ENCODE data around the gene CCDC92. TPM values are rescaled to one million over a fixed set of nuclear protein-coding genes. Genes with fewer than 3 reads are reported as not detected.
"Not testable (repeated sequence)": the region's sequence is repeated elsewhere in the genome, so short reads cannot be mapped to it uniquely, and the experiment has no call there.

The CCDC92 gene
- total RNA-seq, 1 donor = 12.7 TPM

DNA sequence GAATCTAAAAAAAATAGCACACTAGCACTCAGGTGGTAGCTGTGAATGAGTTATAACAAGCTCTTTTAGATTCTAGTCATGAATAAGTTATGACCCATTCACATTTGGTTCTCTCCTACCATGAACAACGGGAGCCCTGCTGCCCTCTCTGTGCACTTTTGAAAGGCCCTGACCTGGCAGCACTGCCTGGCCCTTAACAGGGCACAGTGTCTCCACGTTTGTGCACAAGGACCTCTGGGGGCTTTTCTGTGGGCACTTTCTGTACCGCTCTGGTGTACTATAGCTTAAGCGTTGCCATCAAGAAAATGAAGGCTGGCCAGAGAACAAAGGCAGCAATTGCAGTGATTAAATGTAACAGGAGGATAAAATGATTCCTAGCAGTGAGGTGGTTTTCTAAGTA, 21.2 kb downstream of the CCDC92 start:
- DNase-seq (ENCODE audit: low read depth in 2 of 3, low spot score in 2 of 3) = no peak

DNA sequence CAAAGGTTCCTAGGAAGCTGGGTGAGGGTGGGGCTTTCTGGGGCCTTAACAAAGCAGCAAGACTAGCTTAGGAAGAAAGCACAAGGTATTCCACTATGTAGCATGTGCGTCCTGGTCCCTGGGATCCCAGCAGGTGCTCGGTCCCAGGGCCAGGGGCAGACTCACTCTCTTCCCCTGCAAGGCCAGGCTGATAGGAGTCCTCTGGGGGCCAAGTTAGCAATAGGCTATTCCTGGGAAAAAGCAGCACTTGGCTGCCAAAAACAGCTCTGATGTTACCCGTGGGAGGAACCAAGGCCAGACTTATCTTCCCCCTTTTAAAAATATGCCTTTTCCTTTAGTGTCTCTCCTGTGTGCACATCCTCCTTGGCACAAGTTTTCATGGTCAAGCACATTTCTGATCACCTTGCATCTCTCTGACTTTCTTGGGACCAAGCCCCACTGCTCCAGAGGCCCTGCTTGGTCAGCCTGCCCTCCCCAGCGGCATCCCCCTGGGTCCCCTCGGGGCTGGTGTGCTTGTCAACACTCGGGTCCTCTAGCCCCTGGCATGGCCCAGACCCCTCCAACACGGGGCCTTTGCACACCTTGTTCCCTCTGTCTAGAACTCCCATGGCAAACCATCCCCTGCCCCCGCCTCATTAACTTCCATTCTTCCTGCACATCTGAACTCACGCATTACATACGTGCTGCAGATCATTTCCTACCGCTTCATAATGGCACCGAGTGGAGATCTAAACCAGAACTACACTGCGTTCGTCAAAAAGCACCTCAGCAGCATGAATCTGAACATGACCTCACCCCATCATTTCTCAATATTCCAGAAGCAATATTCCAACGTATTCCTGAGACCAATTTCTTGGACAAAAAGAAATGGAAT, 21.9 kb downstream of the CCDC92 start:
- DNase-seq (ENCODE audit: low read depth in 2 of 3, low spot score in 2 of 3) = no peak

DNA sequence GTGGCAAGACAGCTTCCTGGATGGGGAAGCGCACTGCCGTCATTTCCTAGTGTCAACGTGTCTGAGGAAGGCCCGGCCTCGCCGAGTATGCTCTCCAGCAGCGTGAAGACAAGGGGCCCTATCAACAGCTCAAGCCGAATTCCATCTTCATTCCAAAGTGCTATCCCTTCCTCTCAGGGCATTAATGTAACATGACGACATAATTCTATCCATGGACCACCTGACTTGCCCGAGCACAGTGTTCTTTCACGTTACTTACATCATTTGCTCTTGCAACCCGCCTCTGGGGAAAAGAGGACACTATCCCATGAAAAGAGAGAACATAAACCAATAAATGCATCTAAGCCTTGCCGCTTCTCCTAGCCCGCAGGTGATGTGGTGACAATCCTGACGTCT, 22.9 kb downstream of the CCDC92 start:
- DNase-seq (ENCODE audit: low read depth in 2 of 3, low spot score in 2 of 3) = no peak

DNA sequence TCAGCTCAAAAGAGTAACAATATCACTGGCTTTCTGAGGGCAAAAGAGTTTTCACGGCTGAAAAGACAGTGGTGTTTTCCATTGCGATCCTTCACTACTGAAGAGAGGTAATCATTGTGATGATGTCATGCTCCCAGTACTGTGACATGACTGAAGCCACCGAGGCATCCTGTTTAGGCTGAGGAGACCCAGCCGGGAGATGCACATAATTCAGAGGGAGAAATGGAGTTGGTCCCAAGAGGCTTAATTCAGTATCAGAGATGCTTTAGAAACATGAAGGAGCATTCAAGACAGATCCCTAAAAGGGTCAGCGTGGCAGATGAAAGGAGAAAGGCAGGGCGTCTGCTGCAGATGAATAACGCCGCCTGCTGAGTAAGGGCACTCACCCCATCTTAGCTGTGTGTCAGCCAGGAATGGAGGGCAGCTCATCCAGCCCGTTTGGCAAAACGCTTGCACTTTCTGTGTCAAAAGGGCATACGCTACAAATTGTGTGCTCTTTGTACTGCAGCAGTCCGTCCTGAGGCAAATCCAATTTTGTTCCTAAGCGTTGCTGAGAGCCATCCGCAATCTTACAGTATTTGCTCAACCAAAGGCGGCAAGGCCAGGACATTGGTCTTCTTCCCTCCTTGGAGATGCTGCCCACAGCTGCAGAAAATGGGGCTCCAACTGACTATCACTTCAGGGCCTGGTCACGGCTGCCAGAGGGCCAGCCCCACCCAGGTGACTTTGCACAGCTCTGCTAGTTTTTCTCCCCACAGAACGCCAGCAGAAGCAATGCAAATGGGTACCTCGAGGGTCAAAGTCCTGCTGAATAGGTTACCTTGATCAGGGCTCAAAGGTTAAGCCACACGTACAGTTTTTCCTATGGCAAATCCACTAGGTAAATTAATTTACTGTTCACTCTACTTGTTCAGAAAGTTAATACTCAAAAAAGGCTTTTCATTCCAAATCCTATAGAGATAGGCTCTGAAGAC, 23.5 kb downstream of the CCDC92 start:
- DNase-seq (ENCODE audit: low read depth in 2 of 3, low spot score in 2 of 3) = no peak

DNA sequence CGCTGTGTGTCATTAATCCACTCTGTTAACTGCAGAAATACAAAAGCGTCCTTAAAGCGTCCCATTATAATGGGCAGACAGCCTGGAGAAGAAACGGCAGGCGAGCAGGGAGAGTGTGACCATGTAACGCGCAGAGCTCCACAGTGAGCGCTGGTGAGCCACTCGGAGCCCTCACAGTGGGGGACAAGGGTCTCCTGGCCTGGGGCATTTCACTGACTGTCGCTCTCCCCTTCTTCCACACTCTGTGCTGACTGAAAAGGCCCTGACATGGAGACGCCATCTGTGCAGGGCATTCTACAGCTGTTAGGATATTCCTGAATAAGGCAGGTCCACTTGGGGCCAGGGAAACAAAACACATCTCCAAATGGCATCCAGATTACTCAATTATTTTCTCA, 24.2 kb downstream of the CCDC92 start:
- no peak for DNase-seq (ENCODE audit: low read depth in 2 of 3, low spot score in 2 of 3)

DNA sequence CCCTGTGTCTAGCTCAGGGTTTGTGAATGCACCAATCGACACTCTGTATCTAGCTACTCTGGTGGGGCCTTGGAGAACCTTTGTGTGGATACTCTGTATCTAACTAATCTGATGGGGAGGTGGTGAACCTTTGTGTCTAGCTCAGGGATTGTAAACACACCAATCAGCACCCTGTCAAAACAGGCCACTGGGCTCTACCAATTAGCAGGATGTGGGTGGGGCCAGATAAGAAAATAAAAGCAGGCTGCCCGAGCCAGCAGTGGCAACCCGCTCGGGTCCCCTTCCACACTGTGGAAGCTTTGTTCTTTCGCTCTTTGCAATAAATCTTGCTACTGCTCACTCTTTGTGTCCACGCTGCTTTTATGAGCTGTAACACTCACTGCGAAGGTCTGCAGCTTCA, 25.1 kb downstream of the CCDC92 start:
- not testable (repeated sequence) for DNase-seq (ENCODE audit: low read depth in 2 of 3, low spot score in 2 of 3)

DNA sequence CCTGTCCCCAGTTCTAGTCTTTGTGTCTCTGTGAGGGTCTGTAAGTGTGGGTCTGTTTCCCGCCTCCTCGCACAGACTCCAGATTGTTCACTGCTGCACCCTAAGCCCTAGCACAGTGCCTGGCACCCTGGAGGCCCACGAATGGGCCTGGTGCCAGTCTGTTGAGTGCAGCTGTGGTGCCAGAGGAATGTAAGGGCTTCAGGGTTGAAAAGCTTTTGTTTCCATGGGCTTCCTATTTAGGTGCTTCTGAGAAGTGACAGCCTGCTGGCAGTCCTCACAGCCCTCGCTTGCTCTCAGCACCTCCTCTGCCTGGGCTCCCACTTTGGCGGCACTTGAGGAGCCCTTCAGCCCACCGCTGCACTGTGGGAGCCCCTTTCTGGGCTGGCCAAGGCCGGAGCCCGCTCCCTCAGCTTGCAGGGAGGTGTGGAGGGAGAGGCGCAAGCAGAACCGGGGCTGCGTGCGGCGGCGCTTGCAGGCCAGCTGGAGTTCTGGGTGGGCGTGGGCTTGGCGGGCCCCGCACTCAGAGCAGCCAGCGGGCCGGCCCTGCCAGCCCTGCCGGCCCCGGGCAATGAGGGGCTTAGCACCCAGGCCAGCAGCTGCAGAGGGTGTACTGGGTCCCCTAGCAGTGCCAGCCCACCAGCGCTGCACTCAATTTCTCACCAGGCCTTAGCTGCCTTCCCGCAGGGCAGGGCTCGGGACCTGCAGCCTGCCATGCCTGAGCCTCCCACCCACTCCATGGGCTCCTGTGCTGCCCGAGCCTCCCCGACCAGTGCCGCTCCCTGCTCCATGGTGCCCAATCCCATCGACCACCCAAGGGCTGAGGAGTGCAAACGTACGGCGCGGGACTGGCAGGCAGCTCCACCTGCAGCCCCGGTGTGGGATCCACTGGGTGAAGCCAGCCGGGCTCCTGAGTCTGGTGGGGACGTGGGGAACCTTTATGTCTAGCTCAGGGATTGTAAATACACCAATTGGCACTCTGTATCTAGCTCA, 25.8 kb downstream of the CCDC92 start:
- DNase-seq (ENCODE audit: low read depth in 2 of 3, low spot score in 2 of 3) = not testable (repeated sequence)

DNA sequence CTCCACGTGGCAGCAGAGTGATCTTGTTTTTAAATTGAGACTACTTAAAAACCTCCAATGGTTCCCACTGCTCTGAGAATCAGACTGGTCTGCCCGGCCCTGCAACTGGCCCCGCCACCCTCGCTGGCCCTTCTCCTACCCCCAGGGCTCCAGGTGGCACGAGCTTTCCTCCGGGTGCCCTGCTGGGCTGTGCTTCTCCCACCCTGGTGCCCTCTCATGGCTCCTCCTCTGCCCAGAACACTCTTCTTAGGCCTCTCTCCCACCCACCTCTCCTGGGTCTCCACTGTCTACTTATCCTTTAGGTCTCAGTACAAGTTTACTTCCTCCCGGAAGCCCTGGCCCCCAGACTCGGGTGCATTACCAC, 26.5 kb downstream of the CCDC92 start:
- no peak for DNase-seq (ENCODE audit: low read depth in 2 of 3, low spot score in 2 of 3)

DNA sequence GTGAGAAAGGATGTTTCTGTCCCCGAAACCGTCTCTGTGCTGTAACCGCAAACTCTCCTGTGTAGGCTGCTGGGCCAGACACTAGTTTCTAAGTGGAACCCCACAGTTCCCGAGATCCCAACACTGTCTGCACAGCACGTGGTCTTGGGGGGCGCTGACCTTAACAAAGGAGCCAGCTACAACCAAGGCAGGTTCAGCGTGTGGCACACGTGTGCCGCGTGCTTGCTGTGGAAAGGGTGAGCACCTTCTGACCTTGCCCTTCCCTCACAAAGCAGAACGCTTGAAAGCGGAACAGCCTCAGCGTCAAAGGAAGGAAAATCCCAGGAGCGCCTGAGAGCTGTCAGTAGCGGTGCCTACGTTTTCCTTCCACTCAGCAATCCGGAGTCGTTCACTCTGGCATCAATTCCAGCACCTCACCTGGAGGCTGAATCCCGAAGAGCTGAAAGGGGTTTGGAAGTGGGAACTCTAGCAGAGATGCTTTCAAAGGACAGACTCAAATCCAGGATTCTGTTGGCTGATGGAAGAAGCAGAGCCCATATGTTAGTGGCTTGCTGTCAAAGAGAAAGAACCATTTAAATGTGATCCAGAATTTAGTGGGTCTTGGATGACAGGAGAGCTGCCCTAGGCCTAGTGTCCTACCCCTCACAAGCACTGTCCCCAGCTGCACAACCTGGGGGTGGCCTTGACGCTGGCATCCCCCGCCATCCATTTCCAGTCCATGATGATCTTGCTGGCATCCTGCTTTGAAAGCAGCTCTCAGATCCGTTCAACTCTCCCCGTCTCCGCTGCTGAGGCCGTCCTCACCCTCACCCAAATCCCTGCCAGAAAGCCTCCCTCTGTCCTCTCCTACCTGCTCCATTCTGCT, 27.1 kb downstream of the CCDC92 start:
- no peak for DNase-seq (ENCODE audit: low read depth in 2 of 3, low spot score in 2 of 3)

DNA sequence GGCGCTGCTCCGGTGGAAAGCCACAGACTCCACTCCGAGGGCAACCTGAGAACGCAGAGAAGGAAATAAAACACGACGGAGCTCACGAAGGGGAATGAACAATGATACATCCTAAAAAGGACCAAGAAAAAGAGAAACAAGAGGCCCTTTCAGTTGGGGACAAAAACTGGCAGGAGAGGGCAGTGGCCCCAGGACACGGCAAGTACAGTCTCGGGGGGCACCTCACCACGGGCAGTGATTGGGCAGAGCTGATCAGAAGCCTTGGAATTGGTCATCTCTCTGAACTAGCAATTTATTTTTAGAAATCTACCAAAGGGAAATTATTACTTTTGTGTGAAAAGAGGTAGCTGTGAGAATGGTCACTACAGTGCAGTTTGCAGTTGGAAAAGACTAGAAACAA, 27.9 kb downstream of the CCDC92 start:
- DNase-seq (ENCODE audit: low read depth in 2 of 3, low spot score in 2 of 3) = no peak

DNA sequence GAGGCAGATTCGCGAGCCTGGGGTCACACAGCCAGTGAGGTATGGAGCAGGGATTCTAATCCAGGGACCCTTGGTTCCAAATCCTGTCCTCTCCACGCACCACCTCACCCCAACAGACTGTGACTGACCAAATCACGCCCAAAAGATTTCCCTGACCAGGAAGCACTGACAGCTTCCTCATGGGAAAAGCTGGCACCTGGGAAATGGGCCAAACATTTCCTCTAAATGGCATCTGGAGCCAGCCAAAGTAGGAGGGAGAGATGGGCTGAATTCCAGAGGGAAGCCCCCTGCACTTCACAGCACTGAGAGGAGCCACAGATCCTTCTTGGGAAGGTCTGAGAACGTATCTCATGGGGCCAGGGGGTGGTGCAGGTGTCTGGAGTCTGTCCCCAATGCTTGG, 28.8 kb downstream of the CCDC92 start:
- no peak for DNase-seq (ENCODE audit: low read depth in 2 of 3, low spot score in 2 of 3)

DNA sequence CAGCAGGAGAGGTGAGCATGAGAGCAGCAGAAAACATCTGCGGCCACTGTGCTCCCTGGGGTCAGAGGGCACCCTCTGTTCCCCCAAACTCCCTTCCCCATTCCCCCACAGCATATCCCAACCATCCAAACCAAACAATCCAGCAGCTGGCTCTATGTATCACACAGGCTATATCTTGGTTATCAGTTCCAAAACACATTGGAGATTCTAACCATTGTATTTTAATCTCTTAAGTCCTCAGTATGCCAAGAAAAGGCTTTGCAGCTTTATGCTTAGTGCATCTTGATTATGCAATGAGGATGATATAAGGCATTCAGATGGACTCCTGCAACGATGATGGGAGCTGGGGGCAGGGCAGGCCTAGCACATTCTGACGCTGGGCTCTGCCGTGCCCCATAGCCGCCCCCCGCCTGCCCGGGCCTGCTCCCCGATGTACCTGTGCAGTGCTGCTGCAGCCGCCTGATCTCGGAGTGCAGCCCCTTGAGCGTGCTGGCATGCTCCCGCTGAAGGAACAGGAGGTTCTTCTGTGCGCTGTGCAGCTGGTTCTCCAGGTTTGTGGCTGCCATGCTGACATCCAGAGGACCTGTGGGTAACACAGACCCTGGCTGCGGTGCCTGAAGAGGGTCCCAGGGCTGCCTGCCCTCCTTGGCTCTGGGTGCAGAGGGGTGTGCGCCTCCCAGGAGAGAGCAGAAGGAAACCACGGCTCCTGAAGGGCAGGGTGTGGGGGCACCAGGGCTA, 29.6 kb downstream of the CCDC92 start:
- no peak for DNase-seq (ENCODE audit: low read depth in 2 of 3, low spot score in 2 of 3)

DNA sequence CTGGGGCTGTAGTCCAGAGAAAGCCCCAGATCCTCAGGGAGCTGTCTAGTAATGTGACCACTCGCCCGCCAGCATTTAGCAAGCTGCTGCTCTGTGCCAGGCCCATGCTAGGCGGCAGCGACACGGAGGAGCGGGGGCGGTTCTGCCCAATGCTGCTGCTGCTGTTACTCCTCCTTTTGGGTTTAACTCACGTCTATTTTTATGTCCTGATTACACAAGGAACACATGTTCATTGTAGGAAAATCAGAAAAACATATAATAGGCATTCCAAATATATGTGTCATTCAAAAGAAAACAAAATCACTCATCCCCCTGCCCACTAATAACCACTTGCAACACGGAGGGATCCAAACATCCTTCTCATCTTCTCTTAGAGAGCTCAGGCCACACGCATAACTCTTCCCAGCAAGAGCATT, 30.4 kb downstream of the CCDC92 start:
- DNase-seq (ENCODE audit: low read depth in 2 of 3, low spot score in 2 of 3) = no peak

DNA sequence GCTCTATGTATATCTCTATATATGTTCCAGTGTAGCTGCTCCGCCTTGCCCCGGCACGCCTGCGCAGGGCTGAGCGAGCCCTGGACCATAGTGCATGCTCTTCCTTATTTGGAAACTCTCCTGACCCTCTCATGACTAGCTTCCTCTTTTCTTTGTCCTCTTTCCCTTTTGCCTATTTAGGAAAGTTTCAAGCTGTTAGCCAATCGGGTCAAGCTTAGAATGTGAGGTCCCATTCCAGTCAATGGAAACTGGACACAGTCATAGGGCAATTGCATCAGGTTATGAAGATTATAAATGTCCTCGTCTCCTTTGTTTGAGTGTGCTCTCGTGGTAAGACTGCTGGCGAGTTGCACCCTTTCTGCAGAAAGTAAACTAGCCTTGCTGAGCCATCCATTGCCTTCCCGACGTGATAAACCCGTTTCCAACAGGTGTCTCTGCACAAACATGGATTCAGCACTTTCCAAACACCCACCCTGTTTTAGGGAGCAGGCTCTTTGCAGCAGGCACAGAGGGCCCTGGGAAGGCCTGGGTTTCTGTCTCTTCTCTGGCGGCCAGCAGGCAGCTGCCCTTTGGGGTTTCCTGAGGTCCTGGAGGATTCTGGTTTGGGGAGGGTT, 30.9 kb downstream of the CCDC92 start:
- no peak for DNase-seq (ENCODE audit: low read depth in 2 of 3, low spot score in 2 of 3)

DNA sequence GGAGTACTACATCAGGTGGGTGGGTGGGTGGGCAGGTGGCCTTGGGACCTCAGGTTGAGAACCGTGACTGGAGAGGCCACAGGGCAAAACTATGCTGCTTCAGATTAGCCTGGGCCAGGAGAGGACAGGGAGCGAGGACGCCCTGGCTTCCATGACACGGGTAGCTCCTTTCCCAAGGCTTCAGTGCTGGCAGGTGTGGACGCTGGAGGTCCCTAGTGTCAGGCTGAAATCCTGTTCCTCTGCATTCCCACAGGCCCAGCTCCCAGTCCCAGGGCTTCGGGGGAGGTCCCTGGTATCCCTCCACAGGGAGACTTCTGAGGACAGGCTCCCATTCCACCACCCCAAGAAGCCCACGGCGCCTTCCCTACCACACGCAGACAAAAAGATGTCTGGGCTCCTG, 31.6 kb downstream of the CCDC92 start:
- DNase-seq (ENCODE audit: low read depth in 2 of 3, low spot score in 2 of 3) = no peak

DNA sequence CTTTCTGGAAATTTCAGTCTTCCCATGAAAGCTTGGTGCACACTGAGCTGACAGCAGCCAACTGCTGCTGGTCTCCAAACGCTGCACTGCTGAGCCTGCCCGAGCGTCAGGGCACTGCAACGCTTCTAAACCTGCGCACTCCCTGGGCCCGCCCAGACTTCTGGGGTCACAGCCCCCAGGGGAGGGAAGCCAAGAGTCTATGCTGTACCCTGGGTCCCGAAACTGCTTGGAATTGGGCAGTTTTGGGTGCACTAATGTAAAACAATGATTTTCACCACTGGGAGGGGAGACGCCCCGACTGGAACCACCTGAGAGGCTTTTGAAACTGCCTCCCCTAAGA, 32.0 kb downstream of the CCDC92 start:
- no peak for DNase-seq (ENCODE audit: low read depth in 2 of 3, low spot score in 2 of 3)

DNA sequence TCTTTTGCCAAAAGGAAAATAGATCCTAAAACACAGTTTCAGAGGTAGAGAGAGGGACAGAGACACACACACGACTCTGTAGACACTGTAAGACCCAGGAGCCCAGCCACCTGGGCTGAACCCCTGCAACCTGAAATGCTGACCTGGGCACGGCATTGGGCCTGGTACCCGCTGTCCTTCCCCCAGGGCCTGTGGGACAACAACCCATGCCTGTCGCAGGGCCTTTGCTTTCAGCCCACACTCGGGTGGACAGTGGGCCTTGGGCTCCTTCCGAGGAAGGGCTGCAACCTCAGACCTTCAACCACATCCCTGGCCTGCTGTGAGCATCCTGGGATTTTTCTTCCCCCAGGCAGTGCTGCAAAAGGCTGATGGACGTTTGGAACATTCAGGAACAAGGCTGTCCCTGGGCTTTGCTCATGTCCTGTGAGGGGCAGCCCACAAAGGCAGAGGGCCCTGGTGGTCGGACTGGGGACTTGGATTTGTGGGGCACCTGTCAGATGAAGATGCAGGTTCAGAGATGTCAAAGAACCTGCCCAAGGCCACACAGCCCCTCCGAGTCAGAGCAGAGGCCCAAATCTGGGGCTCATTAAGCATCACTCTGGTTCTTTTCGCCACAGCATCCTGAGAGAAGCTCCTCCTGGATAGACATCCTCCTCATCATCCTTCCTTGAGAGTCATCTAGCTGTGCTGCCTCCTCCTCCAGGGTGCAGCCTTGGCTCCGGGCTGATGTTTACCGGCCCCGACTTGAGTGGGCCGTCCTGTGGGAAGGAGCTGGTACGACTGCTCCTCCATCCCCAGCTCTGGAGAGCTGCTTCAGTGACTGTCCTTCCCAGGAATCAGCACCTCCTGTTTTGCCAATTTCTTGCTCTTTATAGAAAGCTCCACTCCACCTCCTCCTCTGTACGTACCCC, 32.7 kb downstream of the CCDC92 start:
- DNase-seq (ENCODE audit: low read depth in 2 of 3, low spot score in 2 of 3) = no peak
